Measurements from ENCODE around the gene GABRA5. TPM values are rescaled to one million over a fixed set of nuclear protein-coding genes. Genes with fewer than 3 reads are reported as not detected.

GABRA5 gene
- polyA plus RNA-seq, 1 donor (not counting 4 experiments of a cell fraction or from before 2014, with no cell fraction given) = 0.03 TPM

GRCh38 chr15:26983822-26984221 lies 117.0 kb downstream of the GABRA5 start:
- H3K9me1 ChIP-seq (ENCODE audit: control insufficient read depth, extremely low read depth, insufficient read depth, low read length) = no peaks in the 10 kb centered on the region
- dilution Hi-C loops (cut with MboI; ENCODE audit: extremely low pct_ligation_motif_present, low sequenced_read_pairs) = no loop called here
- H3K36me3 ChIP-seq (ENCODE audit: control insufficient read depth in 2 of 2, extremely low read depth in 1 of 2, insufficient read depth in 2 of 2, low read length in 2 of 2) = no peaks in the 10 kb centered on the region
- DNase-seq (ENCODE audit: low read depth, low spot score) = no peak
- no peaks in the 10 kb centered on the region for H3K79me2 ChIP-seq (ENCODE audit: control insufficient read depth, insufficient read depth, low read length)
- FAIRE-seq = no peak
- no peak overlapping the region for H2AFZ ChIP-seq (ENCODE audit: control insufficient read depth, low read length)
- H3K4me3 ChIP-seq (ENCODE audit: control insufficient read depth in 2 of 3, extremely low read depth in 1 of 3, insufficient read depth in 2 of 3, low read depth in 1 of 3, low read length in 3 of 3) = no peak overlapping the region
- H3K4me1 ChIP-seq (ENCODE audit: control insufficient read depth, extremely low read depth, insufficient read depth, low read length) = no peaks in the 10 kb centered on the region
- no peak overlapping the region for H3K27ac ChIP-seq (ENCODE audit: control insufficient read depth, insufficient read depth, low read length)
- no peak for TF ChIP-seq CTCF (optimal IDR thresholded peaks at IDR 0.05 in 1 of 3, IDR thresholded peaks at IDR 0.05 in 1 of 3, conservative IDR thresholded peaks at IDR 0.05 in 1 of 3; ENCODE audit: extremely low read depth in 1 of 3, insufficient read depth in 2 of 3, low read length in 3 of 3)
- TF ChIP-seq EZH2 (IDR thresholded peaks at IDR 0.05; ENCODE audit: low read length) = no peak
- no peaks in the 10 kb centered on the region for H3K27me3 ChIP-seq (ENCODE audit: control insufficient read depth, extremely low read depth, insufficient read depth, low read length)
- H3K9me3 ChIP-seq (ENCODE audit: control insufficient read depth, low read depth, low read length) = no peaks in the 10 kb centered on the region
- H3K4me2 ChIP-seq (ENCODE audit: control insufficient read depth, extremely low read depth, insufficient read depth, low read depth, low read length) = no peak overlapping the region
- no peaks in the 10 kb centered on the region for H4K20me1 ChIP-seq (ENCODE audit: control insufficient read depth, extremely low read depth, insufficient read depth, low read length)
- H3K9ac ChIP-seq (ENCODE audit: control insufficient read depth, extremely low read depth, insufficient read depth, low read length) = no peak overlapping the region

GRCh38 chr15:26985050-26985449 lies 118.2 kb downstream of the GABRA5 start:
- dilution Hi-C loops (cut with MboI; ENCODE audit: extremely low pct_ligation_motif_present, low sequenced_read_pairs) = no loop called here
- Histone ChIP-seq H3K36me3 (ENCODE audit: control insufficient read depth in 2 of 2, extremely low read depth in 1 of 2, insufficient read depth in 2 of 2, low read length in 2 of 2) (no peaks in the 10 kb centered on the region), H3K9me3 (ENCODE audit: control insufficient read depth, low read depth, low read length) (no peaks in the 10 kb centered on the region), H3K4me1 (ENCODE audit: control insufficient read depth, extremely low read depth, insufficient read depth, low read length) (no peaks in the 10 kb centered on the region), H3K9ac (ENCODE audit: control insufficient read depth, extremely low read depth, insufficient read depth, low read length) (no peak overlapping the region), H3K27ac (ENCODE audit: control insufficient read depth, insufficient read depth, low read length) (no peak overlapping the region), H3K79me2 (ENCODE audit: control insufficient read depth, insufficient read depth, low read length) (no peaks in the 10 kb centered on the region), H2AFZ (ENCODE audit: control insufficient read depth, low read length) (no peak overlapping the region), H3K27me3 (ENCODE audit: control insufficient read depth, extremely low read depth, insufficient read depth, low read length) (no peaks in the 10 kb centered on the region), H4K20me1 (ENCODE audit: control insufficient read depth, extremely low read depth, insufficient read depth, low read length) (no peaks in the 10 kb centered on the region), H3K4me2 (ENCODE audit: control insufficient read depth, extremely low read depth, insufficient read depth, low read depth, low read length) (no peak overlapping the region), H3K9me1 (ENCODE audit: control insufficient read depth, extremely low read depth, insufficient read depth, low read length) (no peaks in the 10 kb centered on the region), H3K4me3 (ENCODE audit: control insufficient read depth in 2 of 3, extremely low read depth in 1 of 3, insufficient read depth in 2 of 3, low read depth in 1 of 3, low read length in 3 of 3) (no peak overlapping the region)
- no peak for TF ChIP-seq CTCF (optimal IDR thresholded peaks at IDR 0.05 in 1 of 3, IDR thresholded peaks at IDR 0.05 in 1 of 3, conservative IDR thresholded peaks at IDR 0.05 in 1 of 3; ENCODE audit: extremely low read depth in 1 of 3, insufficient read depth in 2 of 3, low read length in 3 of 3)
- TF ChIP-seq EZH2 (IDR thresholded peaks at IDR 0.05; ENCODE audit: low read length) = no peak
- DNase-seq (ENCODE audit: low read depth, low spot score) (no peak), FAIRE-seq (no peak)
